Uterus (tissue), 2 donors: Measurements from ENCODE around the gene MTMR1.

ENCODE experiments used
- CTCF ChIP-seq, 4 experiments: fragments of 200-600 bp in 2 of 4; fragments of 450-650 bp in 2 of 4; sonication (generic) in 2 of 4; IDR thresholded peaks; one replicate each; pipeline ENCODE4 v1.5.1; 2016 to 2019; ENCODE audit warnings: antibody characterized with exemption in 4 of 4, mild to moderate bottlenecking in 2 of 4, moderate library complexity in 1 of 4
- POLR2A ChIP-seq, 2 donors: fragments of 450-650 bp; IDR thresholded peaks; one replicate each; pipeline ENCODE4 v1.6.1; 2016; ENCODE audit warnings: antibody characterized with exemption in 2 of 2, mild to moderate bottlenecking in 1 of 2, moderate library complexity in 1 of 2

- TF ChIP-seq CTCF (IDR thresholded peaks at IDR 0.05) (no peak), POLR2A (IDR thresholded peaks at IDR 0.05) (no peak)
These were observed 19.4 kb downstream of the MTMR1 start for GRCh38 chrX:150712619-150713018.
